GM12872 (cell line): ENCODE results near the gene STAT5A.

Experiments used
- CTCF ChIP-seq: IDR thresholded peaks from 3 replicates; pipeline ENCODE4 v1.5.1; 2011; ENCODE audit warnings: low read depth, mild to moderate bottlenecking, low read length, moderate library complexity; ENCODE audit not compliant: insufficient read depth

The STAT5A gene

DNA sequence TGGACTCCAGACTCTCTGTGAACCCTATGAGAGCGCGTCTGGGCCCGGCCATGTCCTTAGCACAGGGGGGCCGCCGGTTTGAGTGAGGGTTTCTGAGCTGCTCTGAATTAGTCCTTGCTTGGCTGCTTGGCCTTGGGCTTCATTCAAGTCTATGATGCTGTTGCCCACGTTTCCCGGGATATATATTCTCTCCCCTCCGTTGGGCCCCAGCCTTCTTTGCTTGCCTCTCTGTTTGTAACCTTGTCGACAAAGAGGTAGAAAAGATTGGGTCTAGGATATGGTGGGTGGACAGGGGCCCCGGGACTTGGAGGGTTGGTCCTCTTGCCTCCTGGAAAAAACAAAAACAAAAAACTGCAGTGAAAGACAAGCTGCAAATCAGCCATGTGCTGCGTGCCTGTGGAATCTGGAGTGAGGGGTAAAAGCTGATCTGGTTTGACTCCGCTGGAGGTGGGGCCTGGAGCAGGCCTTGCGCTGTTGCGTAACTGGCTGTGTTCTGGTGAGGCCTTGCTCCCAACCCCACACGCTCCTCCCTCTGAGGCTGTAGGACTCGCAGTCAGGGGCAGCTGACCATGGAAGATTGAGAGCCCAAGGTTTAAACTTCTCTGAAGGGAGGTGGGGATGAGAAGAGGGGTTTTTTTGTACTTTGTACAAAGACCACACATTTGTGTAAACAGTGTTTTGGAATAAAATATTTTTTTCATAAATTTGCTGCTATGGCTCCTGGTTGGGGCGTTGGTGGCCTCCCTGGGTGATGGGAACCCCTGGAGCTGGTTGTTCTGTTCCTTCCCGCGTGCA is 23.1 kb downstream of the STAT5A start:
- TF ChIP-seq CTCF = no peak

DNA sequence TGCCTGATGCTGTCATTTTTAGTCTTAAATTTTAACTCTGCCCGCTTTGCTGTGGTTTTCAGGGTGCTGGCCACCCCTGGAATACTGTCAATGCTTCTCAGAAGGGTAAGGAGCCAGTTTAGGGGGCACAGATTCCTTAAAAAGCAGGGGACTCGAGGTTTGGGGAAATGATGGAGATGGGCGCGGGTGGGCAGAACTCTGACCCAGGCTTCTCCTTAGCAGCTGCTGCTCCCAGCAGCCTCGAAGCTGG is 23.7 kb downstream of the STAT5A start:
- no peak for TF ChIP-seq CTCF

- TF ChIP-seq CTCF = peak; percentile 76
Observed at GRCh38 chr17:42312285-42313130, 24.2 kb downstream of the STAT5A start.

DNA sequence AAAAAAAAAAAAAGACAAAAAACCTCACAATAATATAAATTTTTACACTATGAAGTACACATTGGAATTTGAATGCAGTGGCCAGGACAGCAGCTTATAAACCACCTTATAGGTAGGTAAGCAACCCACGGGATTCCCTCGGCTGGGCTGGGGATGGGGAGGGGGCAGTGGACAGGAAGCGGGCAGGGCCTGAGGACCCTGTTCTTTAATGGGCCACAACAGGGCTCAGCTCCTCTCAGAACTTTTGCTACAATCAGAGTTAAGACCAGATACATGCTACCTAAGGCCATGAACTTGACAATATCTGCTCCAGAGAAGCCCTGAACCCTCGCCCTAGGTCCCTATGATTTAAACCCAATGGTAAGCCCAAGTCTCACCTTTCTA is 25.1 kb downstream of the STAT5A start:
- no peak for TF ChIP-seq CTCF

DNA sequence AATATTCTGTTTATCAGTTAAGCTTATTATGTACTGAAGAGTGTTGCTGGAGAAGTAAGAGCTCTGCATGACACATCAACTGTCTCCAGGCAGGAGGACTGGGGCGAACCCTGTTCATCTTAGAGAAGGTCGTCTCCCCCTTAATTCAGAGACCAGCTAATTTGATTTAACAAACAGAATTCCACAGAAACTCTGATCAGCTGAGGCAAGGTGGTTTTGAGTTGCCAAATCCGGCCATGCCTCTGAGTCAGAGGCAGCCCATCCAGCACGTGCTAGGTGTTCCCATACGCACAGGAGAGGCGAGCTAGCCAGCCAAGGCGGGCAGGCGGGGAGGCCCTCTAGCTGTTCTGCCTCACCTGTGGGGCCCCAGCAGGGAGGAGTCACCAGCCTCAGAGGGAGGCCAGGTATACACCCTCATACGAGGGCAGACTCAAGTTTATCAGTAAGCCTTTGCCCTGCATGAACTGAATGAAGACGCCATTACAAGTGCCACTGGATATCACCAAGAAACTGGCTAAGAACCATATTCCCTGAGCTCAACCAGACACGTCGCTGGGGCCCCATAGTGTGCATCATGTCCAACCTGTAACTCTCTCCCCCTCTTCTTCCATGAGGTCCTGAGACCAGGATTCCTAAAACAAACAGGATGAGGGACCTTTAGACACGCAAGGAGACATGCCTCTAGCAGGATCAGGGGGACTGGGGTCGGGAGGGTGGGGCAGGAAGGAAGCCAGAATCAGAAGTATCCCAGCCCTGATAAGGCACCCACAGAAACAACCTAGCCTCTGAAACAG is 25.7 kb downstream of the STAT5A start:
- TF ChIP-seq CTCF = no peak

- TF ChIP-seq CTCF = no peak
Observed at GRCh38 chr17:42315402-42316156, 27.3 kb downstream of the STAT5A start.
